IMR-90 (cell line): Measurements from ENCODE around the gene PRELP.

ENCODE experiments used
- CTCF ChIP-seq: conservative IDR thresholded peaks from 2 replicates; pipeline ENCODE4 v1.5.1; 2012; ENCODE audit warnings: mild to moderate bottlenecking, low read depth, low read length, improper control_type of control experiment
- MAFK ChIP-seq: IDR thresholded peaks from 2 replicates; pipeline ENCODE4 v1.6.1; 2012; ENCODE audit warnings: low read depth, low read length, improper control_type of control experiment
- MAZ ChIP-seq: IDR thresholded peaks from 2 replicates; pipeline ENCODE4 v1.6.1; 2012; ENCODE audit warnings: low read depth, mild to moderate bottlenecking, low read length, improper control_type of control experiment, moderate library complexity, borderline replicate concordance
- NFE2L2 ChIP-seq: fragments of 150-350 bp; IDR thresholded peaks from 2 replicates; pipeline ENCODE4 v1.6.1; 2016; ENCODE audit warnings: low read depth, mild to moderate bottlenecking, low read length
- POLR2A ChIP-seq: IDR thresholded peaks from 2 replicates; pipeline ENCODE4 v1.6.1; 2012; ENCODE audit warnings: mild to moderate bottlenecking, low read depth, low read length

- TF ChIP-seq CTCF = no peak
- TF ChIP-seq MAFK = no peak
- no peak for TF ChIP-seq POLR2A
- no peak for TF ChIP-seq NFE2L2
- no peak for TF ChIP-seq MAZ
These were observed 19.9 kb upstream of the PRELP start for GRCh38 chr1:203455706-203456105.
